A549 (cell line): ENCODE measurements around the gene PTPN5. TPM values are rescaled to one million over a fixed set of nuclear protein-coding genes. Genes with fewer than 3 reads are reported as not detected.

Source experiments
- ATAC-seq, 2 experiments: fragments of 200-7000 bp in 1 of 2; fragments of >200 bp in 1 of 2; cut with Nextera tagmentation in 1 of 2; cut with Tn5 transposase in 1 of 2; 3 replicates each; pipeline versions ENCODE4 v1.8.0 to v1.9.1; 2018 to 2020; ENCODE audit warnings: mild to moderate bottlenecking in 1 of 2, moderate library complexity in 1 of 2
- CTCF ChIA-PET: fragments of 300-600 bp; sonication (Branson Sonifier 250); formaldehyde crosslinking; extraction: SDS; loops from one replicate; lab custom pipeline; 2021; ENCODE audit warnings: antibody characterized with exemption, inconsistent platforms; lab: Yijun Ruan, JAX
- POLR2A ChIA-PET: fragments of 350-600 bp; formaldehyde crosslinking; extraction: SDS; loops from one replicate; lab custom pipeline; 2021; ENCODE audit warnings: antibody characterized with exemption, inconsistent platforms; lab: Yijun Ruan, JAX
- DNase-seq, 2 experiments: peaks; one replicate each; pipeline versions ENCODE4 v3.0.0 to v3.0.0-alpha.2; 2011 to 2016; ENCODE audit warnings: low read depth in 1 of 2, low spot score in 1 of 2
- FAIRE-seq: peaks from 2 replicates; lab custom pipeline; 2011; peaks lifted over from hg19 to GRCh38; lab: Jason Lieb, UNC
- H3K27ac ChIP-seq, 2 experiments: fragments of >200 bp; sonication (Bioruptor Twin); formaldehyde crosslinking; 3 replicates each; pipeline ENCODE4 v1.5.1; 2016 to 2017
- H3K4me1 ChIP-seq: fragments of >200 bp; sonication (Bioruptor Twin); formaldehyde crosslinking; 3 replicates; pipeline ENCODE4 v1.6.1; 2016
- H3K4me2 ChIP-seq: fragments of >200 bp; sonication (Bioruptor Twin); formaldehyde crosslinking; 3 replicates; pipeline ENCODE4 v1.6.1; 2016
- H3K4me3 ChIP-seq: fragments of >200 bp; sonication (Bioruptor Twin); formaldehyde crosslinking; 3 replicates; pipeline ENCODE4 v1.5.1; 2016
- H3K9me3 ChIP-seq: fragments of >200 bp; sonication (Bioruptor Twin); formaldehyde crosslinking; 3 replicates; pipeline ENCODE4 v1.6.1; 2016
- CBX8 ChIP-seq: fragments of 200-600 bp; sonication (generic); IDR thresholded peaks from 2 replicates; pipeline ENCODE4 v1.6.1; 2016
- CHD4 ChIP-seq: fragments of 200-600 bp; sonication (generic); IDR thresholded peaks from 2 replicates; pipeline ENCODE4 v1.6.1; 2016; ENCODE audit warnings: antibody characterized with exemption, mild to moderate bottlenecking, borderline replicate concordance
- EHF ChIP-seq: fragments of 250-450 bp; sonication (Bioruptor Pico); IDR thresholded peaks from 2 replicates; pipeline ENCODE4 v1.5.0; 2020; ENCODE audit warnings: mild to moderate bottlenecking
- EHMT2 ChIP-seq: fragments of 200-600 bp; sonication (generic); IDR thresholded peaks from 2 replicates; pipeline ENCODE4 v1.6.1; 2016; ENCODE audit warnings: antibody characterized with exemption, low read depth, mild to moderate bottlenecking, moderate library complexity
- ESRRA ChIP-seq: fragments of 150-350 bp; IDR thresholded peaks from 2 replicates; pipeline ENCODE4 v1.6.1; 2014; ENCODE audit warnings: mild to moderate bottlenecking, low read length, borderline replicate concordance
- FOSB ChIP-seq: fragments of 250-450 bp; sonication (Bioruptor Pico); IDR thresholded peaks from 2 replicates; pipeline ENCODE4 v1.5.0; 2020; ENCODE audit warnings: mild to moderate bottlenecking, moderate library complexity
- FOXS1 ChIP-seq: fragments of 250-450 bp; sonication (Bioruptor Pico); IDR thresholded peaks from 2 replicates; pipeline ENCODE4 v1.5.0; 2020; ENCODE audit warnings: mild to moderate bottlenecking, moderate library complexity
- GATA3 ChIP-seq: IDR thresholded peaks from 2 replicates; pipeline ENCODE4 v1.6.1; 2012; ENCODE audit warnings: borderline replicate concordance
- HDAC2 ChIP-seq: fragments of 200-600 bp; sonication (generic); IDR thresholded peaks from 2 replicates; pipeline ENCODE4 v1.6.1; 2016
- HEYL ChIP-seq: fragments of 250-450 bp; sonication (Bioruptor Pico); IDR thresholded peaks from 2 replicates; pipeline ENCODE4 v1.8.0; 2021; ENCODE audit warnings: mild to moderate bottlenecking, moderate library complexity
- MYC ChIP-seq: IDR thresholded peaks from 2 replicates; pipeline ENCODE4 v1.6.1; 2012; ENCODE audit warnings: mild to moderate bottlenecking, inconsistent platforms, low read length, improper control_type of control experiment, borderline replicate concordance
- PHF8 ChIP-seq: fragments of 200-600 bp; sonication (generic); IDR thresholded peaks from 2 replicates; pipeline ENCODE4 v1.6.1; 2016; ENCODE audit warnings: low read depth, mild to moderate bottlenecking, antibody characterized with exemption, moderate library complexity, borderline replicate concordance
- POLR2AphosphoS2 ChIP-seq: conservative IDR thresholded peaks from 2 replicates; pipeline ENCODE4 v1.6.1; 2012; ENCODE audit warnings: low read length, improper control_type of control experiment, inconsistent platforms
- TFCP2L1 ChIP-seq: fragments of 250-450 bp; sonication (Bioruptor Pico); IDR thresholded peaks from 2 replicates; pipeline ENCODE4 v1.5.0; 2021; ENCODE audit warnings: mild to moderate bottlenecking
- TP53 ChIP-seq: fragments of 250-450 bp; sonication (Bioruptor Pico); IDR thresholded peaks from 2 replicates; pipeline ENCODE4 v1.5.0; 2021; ENCODE audit warnings: mild to moderate bottlenecking, moderate library complexity
- ZC3H11A ChIP-seq: fragments of 450-650 bp; IDR thresholded peaks from 2 replicates; pipeline ENCODE4 v1.6.1; 2014; ENCODE audit warnings: antibody characterized with exemption, mild to moderate bottlenecking
- ZSCAN20 ChIP-seq: fragments of 250-450 bp; sonication (Bioruptor Pico); IDR thresholded peaks from 2 replicates; pipeline ENCODE4 v1.8.0; 2022; ENCODE audit warnings: mild to moderate bottlenecking, moderate library complexity
- WGBS: methylation state at CpG from one replicate; pipeline ENCODE4 v1.1.6; 2017; ENCODE audit errors: missing lambda C conversion rate; 5-methylcytosine and 5-hydroxymethylcytosine counted together
- polyA plus RNA-seq, 4 experiments: library from polyadenylated mRNA; depleted of rRNA in 3 of 4; stranded (reverse); fragments of >200 nt; fragmentation: RNase III in 1 of 4; extraction: RNeasy Plus Mini Kit Qiagen cat#74134 plus additional on column Dnase treatment in 1 of 4; gene quantifications; 2 replicates in 3 of 4; 3 replicates in 1 of 4; pipeline ENCODE4 v1.2.3, GENCODE V29; 2011 to 2017
- TF ChIP-seq, protein P1 (sequence below): fragments of 150-350 bp; IDR thresholded peaks from 2 replicates; pipeline ENCODE4 v1.6.1; 2014; ENCODE audit warnings: low read depth, mild to moderate bottlenecking, low read length
- TF ChIP-seq, protein P2 (sequence below): fragments of 250-450 bp; sonication (Bioruptor Pico); IDR thresholded peaks from 2 replicates; pipeline ENCODE4 v1.5.0; 2021; ENCODE audit warnings: mild to moderate bottlenecking, moderate library complexity, borderline replicate concordance
- TF ChIP-seq, protein P3 (sequence below): fragments of >200 bp; sonication (Bioruptor Twin); formaldehyde crosslinking; IDR thresholded peaks from 3 replicates; pipeline ENCODE4 v1.6.1; 2016
- TF ChIP-seq, protein P4 (sequence below): fragments of 450-650 bp; IDR thresholded peaks from 2 replicates; pipeline ENCODE4 v1.6.1; 2014; ENCODE audit warnings: antibody characterized with exemption
- TF ChIP-seq, protein P5 (sequence below): fragments of >200 bp; sonication (Bioruptor Twin); formaldehyde crosslinking; IDR thresholded peaks from 3 replicates; pipeline ENCODE4 v1.5.1; 2016
- TF ChIP-seq, protein P6 (sequence below): IDR thresholded peaks from 2 replicates; pipeline ENCODE4 v1.6.1; 2012
- TF ChIP-seq, protein P7 (sequence below): IDR thresholded peaks from 2 replicates; pipeline ENCODE4 v1.6.1; 2012
- TF ChIP-seq, protein P8 (sequence below): fragments of 200-600 bp; sonication (generic); IDR thresholded peaks from 2 replicates; pipeline ENCODE4 v1.6.1; 2016; ENCODE audit warnings: antibody characterized with exemption, mild to moderate bottlenecking, moderate library complexity

Gene PTPN5
- polyA plus RNA-seq, 2 of the 4 experiments (the other 2 are of a cell fraction): 0.04 TPM; not detected in 1

DNA sequence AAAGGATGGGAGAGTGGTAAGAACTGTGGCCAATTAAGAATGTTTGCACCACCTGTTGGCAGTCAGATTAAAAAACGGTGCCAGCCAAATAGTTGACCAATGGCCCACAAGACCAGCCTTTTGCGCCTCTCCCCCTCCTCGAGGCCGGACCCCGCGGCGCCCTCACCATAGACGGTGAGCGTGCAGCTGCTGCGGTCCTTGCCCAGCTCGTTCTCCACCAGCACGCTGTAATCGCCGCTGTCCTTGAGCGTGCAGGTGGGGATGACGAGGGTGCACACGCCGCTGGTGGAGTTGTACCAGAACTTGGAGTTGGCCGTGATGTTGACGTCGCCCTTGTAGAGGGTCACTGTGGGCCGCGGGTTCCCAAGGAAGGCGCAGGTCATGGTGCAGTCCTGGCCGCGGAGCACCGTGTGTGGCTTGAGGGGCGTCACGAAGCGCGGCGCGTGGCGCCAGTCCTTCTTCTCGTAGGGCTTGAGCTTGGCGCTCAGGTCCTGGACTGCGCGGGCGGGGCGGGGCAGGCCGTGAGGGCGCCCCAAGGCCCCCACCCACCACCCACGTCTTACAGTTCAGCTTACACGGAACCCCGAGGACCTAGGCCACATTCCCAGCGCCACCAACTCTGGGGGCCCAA, 85.8 kb downstream of the PTPN5 start:
- no peak for DNase-seq
- Histone ChIP-seq H3K9me3 (no peaks in the 10 kb centered on the region), H3K27ac (no peak overlapping the region), H3K4me2 (no peak overlapping the region), H3K4me3 (no peak overlapping the region), H3K4me1 (no peaks in the 10 kb centered on the region)
- TF ChIP-seq, protein P1, sequence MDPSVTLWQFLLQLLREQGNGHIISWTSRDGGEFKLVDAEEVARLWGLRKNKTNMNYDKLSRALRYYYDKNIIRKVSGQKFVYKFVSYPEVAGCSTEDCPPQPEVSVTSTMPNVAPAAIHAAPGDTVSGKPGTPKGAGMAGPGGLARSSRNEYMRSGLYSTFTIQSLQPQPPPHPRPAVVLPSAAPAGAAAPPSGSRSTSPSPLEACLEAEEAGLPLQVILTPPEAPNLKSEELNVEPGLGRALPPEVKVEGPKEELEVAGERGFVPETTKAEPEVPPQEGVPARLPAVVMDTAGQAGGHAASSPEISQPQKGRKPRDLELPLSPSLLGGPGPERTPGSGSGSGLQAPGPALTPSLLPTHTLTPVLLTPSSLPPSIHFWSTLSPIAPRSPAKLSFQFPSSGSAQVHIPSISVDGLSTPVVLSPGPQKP: no peak
- TF ChIP-seq MYC: no peak
- TF ChIP-seq CBX8: no peak
- no peak for TF ChIP-seq TP53 (CRISPR knock-in tag)
- TF ChIP-seq, protein P2, sequence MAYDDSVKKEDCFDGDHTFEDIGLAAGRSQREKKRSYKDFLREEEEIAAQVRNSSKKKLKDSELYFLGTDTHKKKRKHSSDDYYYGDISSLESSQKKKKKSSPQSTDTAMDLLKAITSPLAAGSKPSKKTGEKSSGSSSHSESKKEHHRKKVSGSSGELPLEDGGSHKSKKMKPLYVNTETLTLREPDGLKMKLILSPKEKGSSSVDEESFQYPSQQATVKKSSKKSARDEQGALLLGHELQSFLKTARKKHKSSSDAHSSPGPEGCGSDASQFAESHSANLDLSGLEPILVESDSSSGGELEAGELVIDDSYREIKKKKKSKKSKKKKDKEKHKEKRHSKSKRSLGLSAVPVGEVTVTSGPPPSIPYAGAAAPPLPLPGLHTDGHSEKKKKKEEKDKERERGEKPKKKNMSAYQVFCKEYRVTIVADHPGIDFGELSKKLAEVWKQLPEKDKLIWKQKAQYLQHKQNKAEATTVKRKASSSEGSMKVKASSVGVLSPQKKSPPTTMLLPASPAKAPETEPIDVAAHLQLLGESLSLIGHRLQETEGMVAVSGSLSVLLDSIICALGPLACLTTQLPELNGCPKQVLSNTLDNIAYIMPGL (CRISPR knock-in tag): no peak
- no peak for TF ChIP-seq CHD4
- TF ChIP-seq, protein P3, sequence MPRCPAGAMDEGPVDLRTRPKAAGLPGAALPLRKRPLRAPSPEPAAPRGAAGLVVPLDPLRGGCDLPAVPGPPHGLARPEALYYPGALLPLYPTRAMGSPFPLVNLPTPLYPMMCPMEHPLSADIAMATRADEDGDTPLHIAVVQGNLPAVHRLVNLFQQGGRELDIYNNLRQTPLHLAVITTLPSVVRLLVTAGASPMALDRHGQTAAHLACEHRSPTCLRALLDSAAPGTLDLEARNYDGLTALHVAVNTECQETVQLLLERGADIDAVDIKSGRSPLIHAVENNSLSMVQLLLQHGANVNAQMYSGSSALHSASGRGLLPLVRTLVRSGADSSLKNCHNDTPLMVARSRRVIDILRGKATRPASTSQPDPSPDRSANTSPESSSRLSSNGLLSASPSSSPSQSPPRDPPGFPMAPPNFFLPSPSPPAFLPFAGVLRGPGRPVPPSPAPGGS: no peak
- TF ChIP-seq, protein P4, sequence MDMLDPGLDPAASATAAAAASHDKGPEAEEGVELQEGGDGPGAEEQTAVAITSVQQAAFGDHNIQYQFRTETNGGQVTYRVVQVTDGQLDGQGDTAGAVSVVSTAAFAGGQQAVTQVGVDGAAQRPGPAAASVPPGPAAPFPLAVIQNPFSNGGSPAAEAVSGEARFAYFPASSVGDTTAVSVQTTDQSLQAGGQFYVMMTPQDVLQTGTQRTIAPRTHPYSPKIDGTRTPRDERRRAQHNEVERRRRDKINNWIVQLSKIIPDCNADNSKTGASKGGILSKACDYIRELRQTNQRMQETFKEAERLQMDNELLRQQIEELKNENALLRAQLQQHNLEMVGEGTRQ: no peak
- TF ChIP-seq FOXS1 (CRISPR knock-in tag): no peak
- TF ChIP-seq, protein P5, sequence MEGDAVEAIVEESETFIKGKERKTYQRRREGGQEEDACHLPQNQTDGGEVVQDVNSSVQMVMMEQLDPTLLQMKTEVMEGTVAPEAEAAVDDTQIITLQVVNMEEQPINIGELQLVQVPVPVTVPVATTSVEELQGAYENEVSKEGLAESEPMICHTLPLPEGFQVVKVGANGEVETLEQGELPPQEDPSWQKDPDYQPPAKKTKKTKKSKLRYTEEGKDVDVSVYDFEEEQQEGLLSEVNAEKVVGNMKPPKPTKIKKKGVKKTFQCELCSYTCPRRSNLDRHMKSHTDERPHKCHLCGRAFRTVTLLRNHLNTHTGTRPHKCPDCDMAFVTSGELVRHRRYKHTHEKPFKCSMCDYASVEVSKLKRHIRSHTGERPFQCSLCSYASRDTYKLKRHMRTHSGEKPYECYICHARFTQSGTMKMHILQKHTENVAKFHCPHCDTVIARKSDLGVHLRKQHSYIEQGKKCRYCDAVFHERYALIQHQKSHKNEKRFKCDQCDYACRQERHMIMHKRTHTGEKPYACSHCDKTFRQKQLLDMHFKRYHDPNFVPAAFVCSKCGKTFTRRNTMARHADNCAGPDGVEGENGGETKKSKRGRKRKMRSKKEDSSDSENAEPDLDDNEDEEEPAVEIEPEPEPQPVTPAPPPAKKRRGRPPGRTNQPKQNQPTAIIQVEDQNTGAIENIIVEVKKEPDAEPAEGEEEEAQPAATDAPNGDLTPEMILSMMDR: no peak
- TF ChIP-seq TFCP2L1 (CRISPR knock-in tag): no peak
- no peak for FAIRE-seq
- 71% methylated on average over 36 of the region's 46 CpGs for WGBS
- ChIA-PET POLR2A (no interaction called here), CTCF (interaction anchor here (0.6 to 2.7 kb wide), 6 partner anchors 16 to 59 kb away, joined by 3 to 17 read pairs (median 5); no protein-coding TSS in a partner anchor)
- no peak for ATAC-seq

DNA sequence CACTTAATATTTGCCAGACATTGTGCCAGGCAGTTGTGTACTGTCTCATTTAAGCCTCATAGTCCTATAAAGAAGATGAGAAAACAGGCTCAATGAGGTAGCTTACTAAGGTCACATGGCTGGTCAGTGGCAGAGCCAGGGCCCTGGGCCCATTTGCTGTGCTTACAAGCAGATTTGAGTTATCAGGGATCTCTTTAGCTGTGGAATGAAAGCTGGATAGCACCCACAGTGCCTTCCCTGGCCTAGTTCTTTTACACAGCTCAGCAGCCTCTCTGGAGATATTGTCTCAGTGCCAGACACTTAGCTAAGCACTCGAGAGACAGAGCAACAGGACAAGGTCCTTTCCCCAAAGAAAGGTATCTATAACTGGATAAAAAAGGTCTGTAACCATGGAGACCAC, 86.9 kb downstream of the PTPN5 start:
- Histone ChIP-seq H3K4me3 (no peak overlapping the region), H3K27ac (no peak overlapping the region), H3K4me2 (no peak overlapping the region), H3K4me1 (no peaks in the 10 kb centered on the region), H3K9me3 (no peaks in the 10 kb centered on the region)
- DNase-seq: no peak
- no peak for ATAC-seq
- ChIA-PET POLR2A (no interaction called here), CTCF (interaction anchor here (0.6 to 2.7 kb wide), 7 partner anchors 8 to 337 kb away, joined by 3 to 17 read pairs (median 4); no protein-coding TSS in a partner anchor)
- WGBS: 29% methylated on average over 1 of the region's 1 CpG
- FAIRE-seq: no peak
- TF ChIP-seq ZSCAN20 (no peak), TFCP2L1 (CRISPR knock-in tag) (no peak), GATA3 (no peak), PHF8 (no peak), POLR2AphosphoS2 (no peak), EHMT2 (no peak), HDAC2 (no peak), FOXS1 (CRISPR knock-in tag) (no peak), ESRRA (no peak), ZC3H11A (no peak), EHF (no peak), HEYL (CRISPR knock-in tag) (no peak), FOSB (CRISPR knock-in tag) (no peak)
- TF ChIP-seq, protein P6, sequence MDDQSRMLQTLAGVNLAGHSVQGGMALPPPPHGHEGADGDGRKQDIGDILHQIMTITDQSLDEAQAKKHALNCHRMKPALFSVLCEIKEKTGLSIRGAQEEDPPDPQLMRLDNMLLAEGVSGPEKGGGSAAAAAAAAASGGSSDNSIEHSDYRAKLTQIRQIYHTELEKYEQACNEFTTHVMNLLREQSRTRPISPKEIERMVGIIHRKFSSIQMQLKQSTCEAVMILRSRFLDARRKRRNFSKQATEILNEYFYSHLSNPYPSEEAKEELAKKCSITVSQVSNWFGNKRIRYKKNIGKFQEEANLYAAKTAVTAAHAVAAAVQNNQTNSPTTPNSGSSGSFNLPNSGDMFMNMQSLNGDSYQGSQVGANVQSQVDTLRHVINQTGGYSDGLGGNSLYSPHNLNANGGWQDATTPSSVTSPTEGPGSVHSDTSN: no peak
- TF ChIP-seq, protein P7, sequence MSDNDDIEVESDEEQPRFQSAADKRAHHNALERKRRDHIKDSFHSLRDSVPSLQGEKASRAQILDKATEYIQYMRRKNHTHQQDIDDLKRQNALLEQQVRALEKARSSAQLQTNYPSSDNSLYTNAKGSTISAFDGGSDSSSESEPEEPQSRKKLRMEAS: no peak
- TF ChIP-seq, protein P8, sequence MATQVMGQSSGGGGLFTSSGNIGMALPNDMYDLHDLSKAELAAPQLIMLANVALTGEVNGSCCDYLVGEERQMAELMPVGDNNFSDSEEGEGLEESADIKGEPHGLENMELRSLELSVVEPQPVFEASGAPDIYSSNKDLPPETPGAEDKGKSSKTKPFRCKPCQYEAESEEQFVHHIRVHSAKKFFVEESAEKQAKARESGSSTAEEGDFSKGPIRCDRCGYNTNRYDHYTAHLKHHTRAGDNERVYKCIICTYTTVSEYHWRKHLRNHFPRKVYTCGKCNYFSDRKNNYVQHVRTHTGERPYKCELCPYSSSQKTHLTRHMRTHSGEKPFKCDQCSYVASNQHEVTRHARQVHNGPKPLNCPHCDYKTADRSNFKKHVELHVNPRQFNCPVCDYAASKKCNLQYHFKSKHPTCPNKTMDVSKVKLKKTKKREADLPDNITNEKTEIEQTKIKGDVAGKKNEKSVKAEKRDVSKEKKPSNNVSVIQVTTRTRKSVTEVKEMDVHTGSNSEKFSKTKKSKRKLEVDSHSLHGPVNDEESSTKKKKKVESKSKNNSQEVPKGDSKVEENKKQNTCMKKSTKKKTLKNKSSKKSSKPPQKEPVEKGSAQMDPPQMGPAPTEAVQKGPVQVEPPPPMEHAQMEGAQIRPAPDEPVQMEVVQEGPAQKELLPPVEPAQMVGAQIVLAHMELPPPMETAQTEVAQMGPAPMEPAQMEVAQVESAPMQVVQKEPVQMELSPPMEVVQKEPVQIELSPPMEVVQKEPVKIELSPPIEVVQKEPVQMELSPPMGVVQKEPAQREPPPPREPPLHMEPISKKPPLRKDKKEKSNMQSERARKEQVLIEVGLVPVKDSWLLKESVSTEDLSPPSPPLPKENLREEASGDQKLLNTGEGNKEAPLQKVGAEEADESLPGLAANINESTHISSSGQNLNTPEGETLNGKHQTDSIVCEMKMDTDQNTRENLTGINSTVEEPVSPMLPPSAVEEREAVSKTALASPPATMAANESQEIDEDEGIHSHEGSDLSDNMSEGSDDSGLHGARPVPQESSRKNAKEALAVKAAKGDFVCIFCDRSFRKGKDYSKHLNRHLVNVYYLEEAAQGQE: no peak
